HUDEP-2 (cell line): ENCODE measurements around the gene CREG1.

Source experiments
- DNase-seq, 76 experiments: peaks; one replicate each; lab custom pipeline; 2025; ENCODE audit not compliant: unreplicated experiment in 76 of 76; lab: John Stamatoyannopoulos, UW

The CREG1 gene

GRCh38 chr1:167532964-167533824 lies 20.4 kb downstream of the CREG1 start:
- no peak for DNase-seq

GRCh38 chr1:167532375-167532774 lies 21.2 kb downstream of the CREG1 start:
- no peak for DNase-seq

GRCh38 chr1:167529829-167530474 lies 23.6 kb downstream of the CREG1 start:
- DNase-seq: no peak

- DNase-seq: no peak
Measured at GRCh38 chr1:167528057-167528728, 25.4 kb downstream of the CREG1 start.

GRCh38 chr1:167526667-167527383 lies 26.7 kb downstream of the CREG1 start:
- DNase-seq: no peak

GRCh38 chr1:167524651-167525050 lies 28.9 kb downstream of the CREG1 start:
- DNase-seq: no peak

GRCh38 chr1:167522246-167522645 lies 31.3 kb downstream of the CREG1 start:
- no peak for DNase-seq

- DNase-seq: peak in 27 of 76 experiments; percentile 2 to 39 (median 18)
Measured at GRCh38 chr1:167520711-167521206, 32.8 kb downstream of the CREG1 start.

GRCh38 chr1:167518331-167518700 lies 35.2 kb downstream of the CREG1 start, which contains the start of gene CD247:
Gene CD247, minus strand, starts transcription at chr1:167518529. Its CDS starts 64 bp downstream, at chr1:167518465.
- no peak for DNase-seq

GRCh38 chr1:167517535-167518330 lies 35.8 kb downstream of the CREG1 start:
- peak in 2 of 76 experiments; percentile 9 to 26 for DNase-seq

GRCh38 chr1:167516404-167517388 lies 36.9 kb downstream of the CREG1 start:
- DNase-seq: no peak

GRCh38 chr1:167515893-167516321 lies 37.7 kb downstream of the CREG1 start:
- DNase-seq: no peak

- DNase-seq: no peak
Measured at GRCh38 chr1:167515461-167515860, 38.1 kb downstream of the CREG1 start.

GRCh38 chr1:167514288-167514687 lies 39.3 kb downstream of the CREG1 start:
- no peak for DNase-seq

- DNase-seq: no peak
Measured at GRCh38 chr1:167512046-167512654, 41.4 kb downstream of the CREG1 start.

- no peak for DNase-seq
Measured at GRCh38 chr1:167511374-167511986, 42.1 kb downstream of the CREG1 start.

GRCh38 chr1:167510881-167511280 lies 42.7 kb downstream of the CREG1 start:
- no peak for DNase-seq

- DNase-seq: no peak
Measured at GRCh38 chr1:167510244-167510643, 43.3 kb downstream of the CREG1 start.
